HCT116 (cell line): ENCODE data around the gene FBXL17. TPM values are rescaled to one million over a fixed set of nuclear protein-coding genes. Genes with fewer than 3 reads are reported as not detected.
A peak's percentile ranks its signal among the peaks of the same experiment; 100 is the strongest.

Source experiments
- ATAC-seq: fragments of 200-7000 bp; cut with Tn5 transposase; 2 replicates; pipeline ENCODE4 v1.9.1; 2020; ENCODE audit warnings: mild to moderate bottlenecking, moderate library complexity
- BruUV-seq: library from RNA; stranded (reverse); fragments of 400-500 nt; replicated peaks from 2 replicates; lab custom pipeline; 2021; lab: Mats Ljungman, UMichigan
- CTCF ChIA-PET: fragments of 300-600 bp; sonication (Branson Sonifier 250); formaldehyde crosslinking; loops from one replicate; lab custom pipeline; 2021; ENCODE audit warnings: antibody characterized with exemption; lab: Charles Lee
- POLR2A ChIA-PET: fragments of 300-600, 350-600 bp; sonication (Branson Sonifier 250); formaldehyde crosslinking; loops from one replicate; lab custom pipeline; 2021; ENCODE audit warnings: antibody characterized with exemption; lab: Charles Lee
- RAD21 ChIA-PET, 2 experiments: fragments of 300-600 bp; sonication (Branson Sonifier 250); formaldehyde crosslinking; loops; one replicate each; lab custom pipeline; 2023; ENCODE audit warnings: low total read pairs in 2 of 2; ENCODE audit not compliant: uncharacterized antibody in 2 of 2, unreplicated experiment in 2 of 2, low non-redundant PET in 1 of 2; lab: Charles Lee
- DNase-seq: peaks from one replicate; pipeline ENCODE4 v3.0.0-alpha.2; 2010; ENCODE audit warnings: low read depth, low spot score
- H2AFZ ChIP-seq: fragments of 200-600 bp; shearing (Covaris generic), sonication (generic); 2 replicates; pipeline ENCODE4 v1.6.1; 2017; ENCODE audit warnings: low read depth, mixed run types, mixed read lengths, antibody characterized with exemption, low read length; ENCODE audit not compliant: poor library complexity, severe bottlenecking
- H3K27ac ChIP-seq: 2 replicates; pipeline ENCODE4 v1.5.1; 2012; ENCODE audit warnings: low read depth, low read length
- H3K27me3 ChIP-seq: fragments of 200-600 bp; sonication (generic); 2 replicates; pipeline ENCODE4 v1.6.1; 2016; ENCODE audit warnings: mixed run types, low read length, mixed read lengths; ENCODE audit not compliant: insufficient read depth
- H3K36me3 ChIP-seq, 2 experiments: fragments of 200-500 bp in 1 of 2; fragments of 200-600 bp in 1 of 2; sonication (Bioruptor generic) in 1 of 2; sonication (generic) in 1 of 2; 2 replicates each; pipeline versions ENCODE4 v1.5.1 to v1.6.1; 2014 to 2016; ENCODE audit warnings: low read length in 2 of 2, inconsistent platforms in 1 of 2, mixed read lengths in 1 of 2, mixed run types in 1 of 2; ENCODE audit not compliant: insufficient read depth in 2 of 2, control insufficient read depth in 1 of 2
- H3K4me1 ChIP-seq, 2 experiments: fragments of 200-600 bp in 1 of 2; sonication (generic) in 1 of 2; 2 replicates each; pipeline versions ENCODE4 v1.5.1 to v1.6.1; 2012 to 2017; ENCODE audit warnings: low read length in 2 of 2, inconsistent platforms in 1 of 2, mild to moderate bottlenecking in 1 of 2, mixed read lengths in 1 of 2, mixed run types in 1 of 2, moderate library complexity in 1 of 2; ENCODE audit not compliant: insufficient read depth in 2 of 2, control insufficient read depth in 1 of 2
- H3K4me2 ChIP-seq: fragments of 200-600 bp; sonication (generic); 2 replicates; pipeline ENCODE4 v1.6.1; 2017; ENCODE audit warnings: mixed run types, low read length, mixed read lengths
- H3K4me3 ChIP-seq, 2 experiments: fragments of 200-600 bp in 1 of 2; sonication (generic) in 1 of 2; replicated peaks in 1 of 2; 2 replicates each; pipeline ENCODE4 v1.5.1; 2011 to 2016; ENCODE audit warnings: low read length in 2 of 2, control low read depth in 1 of 2, low read depth in 1 of 2, mild to moderate bottlenecking in 1 of 2, mixed read lengths in 1 of 2, mixed run types in 1 of 2
- H3K79me2 ChIP-seq: fragments of 200-600 bp; sonication (generic); 2 replicates; pipeline ENCODE4 v1.6.1; 2017; ENCODE audit warnings: mild to moderate bottlenecking, mixed run types, low read length, moderate library complexity, mixed read lengths; ENCODE audit not compliant: insufficient read depth
- H3K9ac ChIP-seq: fragments of 200-600 bp; sonication (generic); 2 replicates; pipeline ENCODE4 v1.6.1; 2016; ENCODE audit warnings: low read length, mixed read lengths
- H3K9me2 ChIP-seq: fragments of 200-600 bp; sonication (generic), shearing (Covaris generic); 2 replicates; pipeline ENCODE4 v1.6.1; 2017; ENCODE audit warnings: mixed run types, mild to moderate bottlenecking, moderate library complexity; ENCODE audit not compliant: insufficient read depth
- H3K9me3 ChIP-seq, 2 experiments: fragments of 200-500 bp in 1 of 2; fragments of 200-600 bp in 1 of 2; sonication (Bioruptor generic) in 1 of 2; sonication (generic) in 1 of 2; 2 replicates each; pipeline ENCODE4 v1.6.1; 2014 to 2017; ENCODE audit warnings: low read length in 2 of 2, mixed read lengths in 2 of 2, inconsistent platforms in 1 of 2, low read depth in 1 of 2, mild to moderate bottlenecking in 1 of 2, mixed run types in 1 of 2, moderate library complexity in 1 of 2; ENCODE audit not compliant: control insufficient read depth in 1 of 2, insufficient read depth in 1 of 2
- H4K20me1 ChIP-seq: fragments of 200-600 bp; sonication (generic), shearing (Covaris generic); 2 replicates; pipeline ENCODE4 v1.6.1; 2017; ENCODE audit warnings: mixed run types, mild to moderate bottlenecking, moderate library complexity; ENCODE audit not compliant: insufficient read depth
- CBX3 ChIP-seq: IDR thresholded peaks from 2 replicates; pipeline ENCODE4 v1.6.1; 2012; ENCODE audit warnings: low read depth
- CEBPB ChIP-seq: IDR thresholded peaks from 2 replicates; pipeline ENCODE4 v1.6.1; 2012; ENCODE audit warnings: low read depth
- EGR1 ChIP-seq: IDR thresholded peaks from 2 replicates; pipeline ENCODE4 v1.6.1; 2012; ENCODE audit warnings: low read depth
- ELF1 ChIP-seq: IDR thresholded peaks from 2 replicates; pipeline ENCODE4 v1.6.1; 2012; ENCODE audit warnings: low read depth, borderline replicate concordance
- EZH2 ChIP-seq: fragments of 200-600 bp; sonication (generic); IDR thresholded peaks from 2 replicates; pipeline ENCODE4 v1.6.1; 2017; ENCODE audit warnings: antibody characterized with exemption, mixed run types
- EZH2phosphoT487 ChIP-seq: fragments of 200-600 bp; IDR thresholded peaks from 2 replicates; pipeline ENCODE4 v1.6.1; 2018; ENCODE audit warnings: antibody characterized with exemption, borderline replicate concordance
- JUND ChIP-seq: IDR thresholded peaks from 2 replicates; pipeline ENCODE4 v1.6.1; 2012
- POLR2A ChIP-seq: IDR thresholded peaks from 2 replicates; pipeline ENCODE4 v1.7.0; 2011; ENCODE audit warnings: borderline replicate concordance; ENCODE audit not compliant: insufficient read depth, insufficient read length; ENCODE audit errors: extremely low read depth
- POLR2AphosphoS5 ChIP-seq: IDR thresholded peaks from 2 replicates; pipeline ENCODE4 v1.6.1; 2011; ENCODE audit warnings: mild to moderate bottlenecking, low read depth, low read length, moderate library complexity
- SIN3A ChIP-seq: IDR thresholded peaks from 2 replicates; pipeline ENCODE4 v1.6.1; 2012; ENCODE audit warnings: low read depth
- SP1 ChIP-seq: IDR thresholded peaks from 2 replicates; pipeline ENCODE4 v1.6.1; 2012; ENCODE audit warnings: low read depth
- SRF ChIP-seq: IDR thresholded peaks from 2 replicates; pipeline ENCODE4 v1.6.1; 2012; ENCODE audit warnings: low read depth
- TCF7L2 ChIP-seq: IDR thresholded peaks from 2 replicates; pipeline ENCODE4 v1.7.0; 2011; ENCODE audit warnings: borderline replicate concordance, inconsistent platforms; ENCODE audit not compliant: insufficient read depth, insufficient read length; ENCODE audit errors: extremely low read depth
- YY1 ChIP-seq: IDR thresholded peaks from 2 replicates; pipeline ENCODE4 v1.6.1; 2011; ENCODE audit warnings: low read length, low read depth, moderate library complexity, mild to moderate bottlenecking; ENCODE audit not compliant: insufficient replicate concordance; ENCODE audit errors: extremely low read depth
- intact Hi-C: fragments of 100-400 bp; cut with micrococcal nuclease; formaldehyde crosslinking; loops from 2 replicates; pipeline ENCODE4 v1.10.0; 2022
- total RNA-seq: library from RNA; stranded (reverse); gene quantifications from one replicate; pipeline ENCODE4 v1.2.1, GENCODE V29; 2021; ENCODE audit not compliant: unreplicated experiment
- TF ChIP-seq, protein P1 (sequence below): IDR thresholded peaks from 2 replicates; pipeline ENCODE4 v1.6.1; 2012; ENCODE audit warnings: low read depth
- TF ChIP-seq, protein P2 (sequence below): IDR thresholded peaks from 2 replicates; pipeline ENCODE4 v1.6.1; 2012
- TF ChIP-seq, protein P3 (sequence below), 3 experiments: fragments of 200-600 bp in 1 of 3; sonication (generic) in 1 of 3; IDR thresholded peaks in 2 of 3; conservative IDR thresholded peaks in 1 of 3; 2 replicates each; pipeline ENCODE4 v1.5.1; 2012 to 2017; ENCODE audit warnings: low read depth in 2 of 3, low read length in 2 of 3, antibody characterized with exemption in 1 of 3, borderline replicate concordance in 1 of 3, control low read depth in 1 of 3, mild to moderate bottlenecking in 1 of 3, mixed read lengths in 1 of 3, mixed run types in 1 of 3, moderate library complexity in 1 of 3; ENCODE audit not compliant: insufficient read depth in 1 of 3
- TF ChIP-seq, protein P4 (sequence below): IDR thresholded peaks from 2 replicates; pipeline ENCODE4 v1.6.1; 2012
- TF ChIP-seq, protein P5 (sequence below): IDR thresholded peaks from 2 replicates; pipeline ENCODE4 v1.6.1; 2011; ENCODE audit warnings: mild to moderate bottlenecking, low read length, moderate library complexity; ENCODE audit not compliant: insufficient replicate concordance; ENCODE audit errors: extremely low read depth

FBXL17 gene
- total RNA-seq, 1 experiment from 2014 or later, result 9.4 TPM

DNA sequence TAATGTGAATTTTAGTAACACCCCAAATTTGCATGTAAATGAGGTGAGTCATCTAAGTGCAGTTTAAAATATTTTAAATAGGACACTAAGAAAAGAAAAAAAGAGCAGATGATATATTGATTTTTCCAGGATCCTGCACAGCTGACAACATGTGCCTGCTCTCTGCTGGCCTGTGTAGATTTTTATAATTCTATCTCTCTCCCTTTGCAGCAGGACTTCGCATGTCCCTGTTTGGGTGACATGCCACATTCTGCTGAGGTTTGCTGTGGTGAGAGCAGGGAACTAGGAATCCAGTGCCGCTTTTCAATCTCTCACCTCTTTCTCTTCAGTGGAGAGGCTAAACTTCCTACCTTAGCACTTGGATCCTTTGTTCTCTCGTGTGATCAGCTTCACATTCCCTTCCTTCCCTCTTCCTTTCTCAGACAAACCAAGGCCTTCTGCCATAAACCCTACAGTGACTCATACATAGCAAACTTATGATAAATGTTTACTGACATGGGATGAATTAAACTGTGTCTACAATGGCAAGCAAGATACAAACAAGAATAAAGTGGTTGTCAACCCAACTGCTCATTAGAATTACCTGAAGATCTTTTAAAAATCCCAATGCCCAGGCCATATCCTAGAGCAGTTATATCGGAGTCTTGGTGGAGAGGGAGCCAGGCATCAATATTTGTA, 512.3 kb downstream of the FBXL17 start:
- Histone ChIP-seq H2AFZ (no peak overlapping the region), H3K36me3 (no peaks in the 10 kb centered on the region), H3K9ac (no peak overlapping the region), H3K79me2 (no peaks in the 10 kb centered on the region), H3K4me1 (peaks cover 5 to 15% of the 10 kb centered on the region in 2 experiments), H3K27me3 (no peaks in the 10 kb centered on the region), H3K27ac (0 out of 2 replicates have a peak overlapping the region, but pooled peaks have one; percentile 16), H3K4me2 (peak overlapping the region; percentile 49), H3K4me3 (no peak overlapping the region), H3K9me3 (no peaks in the 10 kb centered on the region), H4K20me1 (no peaks in the 10 kb centered on the region), H3K9me2 (no peaks in the 10 kb centered on the region)
- RAD21 ChIA-PET, result no interaction called here
- peak; percentile 36 for DNase-seq
- CTCF ChIA-PET, result no interaction called here
- no TSS peak for BruUV-seq
- ATAC-seq, result peak; percentile 67
- POLR2A ChIA-PET, result interaction anchor here (0.6 kb wide), 1 partner anchor 97 kb away, joined by 3 read pairs; no protein-coding TSS in a partner anchor
- intact Hi-C loops, result no loop called here
- TF ChIP-seq, protein P1, sequence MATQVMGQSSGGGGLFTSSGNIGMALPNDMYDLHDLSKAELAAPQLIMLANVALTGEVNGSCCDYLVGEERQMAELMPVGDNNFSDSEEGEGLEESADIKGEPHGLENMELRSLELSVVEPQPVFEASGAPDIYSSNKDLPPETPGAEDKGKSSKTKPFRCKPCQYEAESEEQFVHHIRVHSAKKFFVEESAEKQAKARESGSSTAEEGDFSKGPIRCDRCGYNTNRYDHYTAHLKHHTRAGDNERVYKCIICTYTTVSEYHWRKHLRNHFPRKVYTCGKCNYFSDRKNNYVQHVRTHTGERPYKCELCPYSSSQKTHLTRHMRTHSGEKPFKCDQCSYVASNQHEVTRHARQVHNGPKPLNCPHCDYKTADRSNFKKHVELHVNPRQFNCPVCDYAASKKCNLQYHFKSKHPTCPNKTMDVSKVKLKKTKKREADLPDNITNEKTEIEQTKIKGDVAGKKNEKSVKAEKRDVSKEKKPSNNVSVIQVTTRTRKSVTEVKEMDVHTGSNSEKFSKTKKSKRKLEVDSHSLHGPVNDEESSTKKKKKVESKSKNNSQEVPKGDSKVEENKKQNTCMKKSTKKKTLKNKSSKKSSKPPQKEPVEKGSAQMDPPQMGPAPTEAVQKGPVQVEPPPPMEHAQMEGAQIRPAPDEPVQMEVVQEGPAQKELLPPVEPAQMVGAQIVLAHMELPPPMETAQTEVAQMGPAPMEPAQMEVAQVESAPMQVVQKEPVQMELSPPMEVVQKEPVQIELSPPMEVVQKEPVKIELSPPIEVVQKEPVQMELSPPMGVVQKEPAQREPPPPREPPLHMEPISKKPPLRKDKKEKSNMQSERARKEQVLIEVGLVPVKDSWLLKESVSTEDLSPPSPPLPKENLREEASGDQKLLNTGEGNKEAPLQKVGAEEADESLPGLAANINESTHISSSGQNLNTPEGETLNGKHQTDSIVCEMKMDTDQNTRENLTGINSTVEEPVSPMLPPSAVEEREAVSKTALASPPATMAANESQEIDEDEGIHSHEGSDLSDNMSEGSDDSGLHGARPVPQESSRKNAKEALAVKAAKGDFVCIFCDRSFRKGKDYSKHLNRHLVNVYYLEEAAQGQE, result no peak
- no peak for TF ChIP-seq EZH2
- TF ChIP-seq POLR2A, result no peak
- TF ChIP-seq EZH2phosphoT487, result no peak
- no peak for TF ChIP-seq CEBPB
- TF ChIP-seq SRF, result no peak
- TF ChIP-seq CBX3, result no peak
- TF ChIP-seq, protein P2, sequence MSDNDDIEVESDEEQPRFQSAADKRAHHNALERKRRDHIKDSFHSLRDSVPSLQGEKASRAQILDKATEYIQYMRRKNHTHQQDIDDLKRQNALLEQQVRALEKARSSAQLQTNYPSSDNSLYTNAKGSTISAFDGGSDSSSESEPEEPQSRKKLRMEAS, result 0 out of 2 replicates have a peak, but pooled peaks have one; percentile 16
- TF ChIP-seq POLR2AphosphoS5, result no peak
- TF ChIP-seq, protein P3, sequence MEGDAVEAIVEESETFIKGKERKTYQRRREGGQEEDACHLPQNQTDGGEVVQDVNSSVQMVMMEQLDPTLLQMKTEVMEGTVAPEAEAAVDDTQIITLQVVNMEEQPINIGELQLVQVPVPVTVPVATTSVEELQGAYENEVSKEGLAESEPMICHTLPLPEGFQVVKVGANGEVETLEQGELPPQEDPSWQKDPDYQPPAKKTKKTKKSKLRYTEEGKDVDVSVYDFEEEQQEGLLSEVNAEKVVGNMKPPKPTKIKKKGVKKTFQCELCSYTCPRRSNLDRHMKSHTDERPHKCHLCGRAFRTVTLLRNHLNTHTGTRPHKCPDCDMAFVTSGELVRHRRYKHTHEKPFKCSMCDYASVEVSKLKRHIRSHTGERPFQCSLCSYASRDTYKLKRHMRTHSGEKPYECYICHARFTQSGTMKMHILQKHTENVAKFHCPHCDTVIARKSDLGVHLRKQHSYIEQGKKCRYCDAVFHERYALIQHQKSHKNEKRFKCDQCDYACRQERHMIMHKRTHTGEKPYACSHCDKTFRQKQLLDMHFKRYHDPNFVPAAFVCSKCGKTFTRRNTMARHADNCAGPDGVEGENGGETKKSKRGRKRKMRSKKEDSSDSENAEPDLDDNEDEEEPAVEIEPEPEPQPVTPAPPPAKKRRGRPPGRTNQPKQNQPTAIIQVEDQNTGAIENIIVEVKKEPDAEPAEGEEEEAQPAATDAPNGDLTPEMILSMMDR (IDR thresholded peaks at IDR 0.05 in 2 of 3, conservative IDR thresholded peaks at IDR 0.05 in 1 of 3; ENCODE audit: borderline replicate concordance in 1 of 3, insufficient read depth in 1 of 3, low read depth in 2 of 3, low read length in 2 of 3), result no peak
- no peak for TF ChIP-seq TCF7L2
- TF ChIP-seq, protein P4, sequence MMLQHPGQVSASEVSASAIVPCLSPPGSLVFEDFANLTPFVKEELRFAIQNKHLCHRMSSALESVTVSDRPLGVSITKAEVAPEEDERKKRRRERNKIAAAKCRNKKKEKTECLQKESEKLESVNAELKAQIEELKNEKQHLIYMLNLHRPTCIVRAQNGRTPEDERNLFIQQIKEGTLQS, result no peak
- TF ChIP-seq JUND, result peak; percentile 62
- no peak for TF ChIP-seq YY1
- no peak for TF ChIP-seq SIN3A
- no peak for TF ChIP-seq EGR1
- TF ChIP-seq SP1, result no peak
- TF ChIP-seq ELF1, result no peak
- TF ChIP-seq, protein P5, sequence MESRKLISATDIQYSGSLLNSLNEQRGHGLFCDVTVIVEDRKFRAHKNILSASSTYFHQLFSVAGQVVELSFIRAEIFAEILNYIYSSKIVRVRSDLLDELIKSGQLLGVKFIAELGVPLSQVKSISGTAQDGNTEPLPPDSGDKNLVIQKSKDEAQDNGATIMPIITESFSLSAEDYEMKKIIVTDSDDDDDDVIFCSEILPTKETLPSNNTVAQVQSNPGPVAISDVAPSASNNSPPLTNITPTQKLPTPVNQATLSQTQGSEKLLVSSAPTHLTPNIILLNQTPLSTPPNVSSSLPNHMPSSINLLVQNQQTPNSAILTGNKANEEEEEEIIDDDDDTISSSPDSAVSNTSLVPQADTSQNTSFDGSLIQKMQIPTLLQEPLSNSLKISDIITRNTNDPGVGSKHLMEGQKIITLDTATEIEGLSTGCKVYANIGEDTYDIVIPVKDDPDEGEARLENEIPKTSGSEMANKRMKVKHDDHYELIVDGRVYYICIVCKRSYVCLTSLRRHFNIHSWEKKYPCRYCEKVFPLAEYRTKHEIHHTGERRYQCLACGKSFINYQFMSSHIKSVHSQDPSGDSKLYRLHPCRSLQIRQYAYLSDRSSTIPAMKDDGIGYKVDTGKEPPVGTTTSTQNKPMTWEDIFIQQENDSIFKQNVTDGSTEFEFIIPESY, result no peak
